Stimulated activated CD4-positive, alpha-beta T cell treated with anti-CD3 and anti-CD28 coated beads, Interleukin-4, amount 100 ng/mL, for 48 hours (primary cell): ENCODE results near the gene GPAT2.
"Not testable (repeated sequence)": the region's sequence is repeated elsewhere in the genome, so short reads cannot be mapped to it uniquely, and the experiment has no call there.

ENCODE experiments used
- DNase-seq, 2 donors: peaks; one replicate each; pipeline ENCODE4 v3.0.0-alpha.2; 2020; ENCODE audit warnings: low read depth in 2 of 2

GPAT2 gene

GRCh38 chr2:96034792-96035191 lies at the start of gene GPAT2:
TSS of gene GPAT2 (minus strand) at chr2:96034916. CDS start at chr2:96032359, 2,557 bp downstream.
- DNase-seq = not testable (repeated sequence)

- DNase-seq = no peak
These were observed 49.5 kb upstream of the GPAT2 start for GRCh38 chr2:96083989-96084857.

GRCh38 chr2:96083064-96083939 lies 48.6 kb upstream of the GPAT2 start:
- no peak for DNase-seq

- DNase-seq = no peak
These were observed 47.7 kb upstream of the GPAT2 start for GRCh38 chr2:96082211-96083063.

- DNase-seq = no peak
These were observed 46.3 kb upstream of the GPAT2 start for GRCh38 chr2:96081042-96081441.

- no peak for DNase-seq
These were observed 40.6 kb upstream of the GPAT2 start for GRCh38 chr2:96075199-96075771.

GRCh38 chr2:96074156-96074555 lies 39.4 kb upstream of the GPAT2 start:
- no peak for DNase-seq

- no peak for DNase-seq
These were observed 38.6 kb upstream of the GPAT2 start for GRCh38 chr2:96073170-96073775.

GRCh38 chr2:96072746-96073145 lies 38.0 kb upstream of the GPAT2 start:
- DNase-seq = no peak

GRCh38 chr2:96071977-96072491 lies 37.3 kb upstream of the GPAT2 start:
- not testable (repeated sequence) for DNase-seq

GRCh38 chr2:96071087-96071976 lies 36.6 kb upstream of the GPAT2 start:
- not testable (repeated sequence) for DNase-seq

- not testable (repeated sequence) for DNase-seq
These were observed 35.6 kb upstream of the GPAT2 start for GRCh38 chr2:96070351-96070750.

- not testable (repeated sequence) for DNase-seq
These were observed 35.2 kb upstream of the GPAT2 start for GRCh38 chr2:96069878-96070277.

GRCh38 chr2:96067902-96068581 lies 33.3 kb upstream of the GPAT2 start:
- not testable (repeated sequence) for DNase-seq

- DNase-seq = not testable (repeated sequence)
These were observed 32.5 kb upstream of the GPAT2 start for GRCh38 chr2:96067098-96067660.

- DNase-seq = not testable (repeated sequence)
These were observed 31.8 kb upstream of the GPAT2 start for GRCh38 chr2:96066511-96066910.

GRCh38 chr2:96065954-96066353 lies 31.2 kb upstream of the GPAT2 start:
- not testable (repeated sequence) for DNase-seq

GRCh38 chr2:96065381-96065930 lies 30.7 kb upstream of the GPAT2 start:
- DNase-seq = no peak
